GM19035 (cell line): ENCODE results near the gene CRB1.

Source experiments
- ATAC-seq: cut with Tn5 transposase; IDR thresholded peaks from one replicate; pipeline ENCODE4 v1.9.1; 2021; ENCODE audit not compliant: unreplicated experiment

Gene CRB1

GRCh38 chr1:197268012-197268411, at the start of gene CRB1:
Gene CRB1 (plus strand): TSS chr1:197268252. CDS start chr1:197268413, 161 bp downstream.
- ATAC-seq = no peak

DNA sequence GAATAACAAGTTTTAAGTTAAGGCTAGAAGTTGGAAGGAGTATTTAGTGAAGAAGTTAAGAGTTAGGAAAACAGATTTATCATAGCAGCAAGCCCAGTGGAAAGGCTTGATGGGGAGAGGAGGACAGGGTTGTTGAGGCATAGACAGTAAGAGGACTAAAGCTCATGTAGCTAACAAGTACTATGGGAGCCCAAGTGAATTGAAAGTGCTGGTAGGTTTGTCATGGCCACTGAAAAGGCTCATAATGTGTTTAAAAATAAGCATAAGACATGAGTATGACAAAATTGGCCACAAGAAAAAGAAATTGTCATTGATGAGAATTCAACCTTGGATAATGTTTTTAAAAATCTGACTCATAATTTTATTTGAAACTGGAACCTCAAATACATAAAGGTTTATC, 49.2 kb upstream of the CRB1 start:
- ATAC-seq = no peak

DNA sequence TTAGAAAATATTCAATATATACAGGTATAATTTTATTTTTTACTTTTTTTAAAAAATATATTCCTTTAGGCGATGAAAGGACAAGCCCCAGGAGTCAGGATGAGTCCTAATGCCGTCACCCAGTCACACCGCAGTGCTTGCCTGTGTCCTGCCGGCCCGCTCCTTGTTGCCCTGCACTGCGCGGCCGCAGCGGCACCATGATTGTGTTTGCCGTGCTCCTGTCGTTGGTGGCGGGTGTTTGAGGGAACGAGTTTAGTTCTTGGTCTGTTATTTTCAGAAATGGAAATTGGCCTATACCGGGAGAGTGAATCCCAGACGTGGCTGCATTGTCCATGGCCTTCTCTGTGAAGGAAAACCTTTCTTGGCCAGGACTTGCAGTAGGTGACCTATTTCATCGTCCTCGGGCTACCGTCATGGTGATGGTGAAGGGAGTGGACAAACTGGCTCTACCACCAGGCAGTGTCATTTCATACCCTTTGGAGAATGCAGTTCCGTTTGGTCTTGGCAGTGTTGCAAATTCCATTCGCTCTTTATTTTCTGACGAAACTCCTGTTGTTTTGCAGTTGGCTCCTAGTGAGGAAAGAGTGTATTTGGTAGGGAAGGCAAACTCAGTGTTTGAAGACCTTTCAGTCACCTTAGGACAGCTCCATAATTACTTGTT, 45.9 kb upstream of the CRB1 start:
- ATAC-seq = no peak

DNA sequence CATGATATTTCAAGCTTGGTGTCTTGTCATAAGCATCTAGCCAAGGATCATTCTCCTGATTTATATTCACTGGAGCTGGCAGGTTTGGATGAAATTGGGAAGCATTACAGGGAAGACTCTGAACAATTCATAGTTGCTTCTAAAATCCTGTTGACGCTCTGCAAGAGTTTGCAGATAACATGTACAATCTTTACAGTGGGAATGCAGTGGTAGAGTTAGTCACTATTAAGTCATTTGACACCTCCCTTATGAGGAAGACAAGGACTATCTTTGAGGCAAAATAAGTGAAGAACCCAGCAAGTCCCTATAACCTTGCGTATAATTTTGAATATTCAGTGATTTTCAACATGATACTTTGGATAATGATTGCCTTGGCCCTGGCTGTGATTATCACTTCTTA, 45.3 kb upstream of the CRB1 start:
- ATAC-seq = no peak

DNA sequence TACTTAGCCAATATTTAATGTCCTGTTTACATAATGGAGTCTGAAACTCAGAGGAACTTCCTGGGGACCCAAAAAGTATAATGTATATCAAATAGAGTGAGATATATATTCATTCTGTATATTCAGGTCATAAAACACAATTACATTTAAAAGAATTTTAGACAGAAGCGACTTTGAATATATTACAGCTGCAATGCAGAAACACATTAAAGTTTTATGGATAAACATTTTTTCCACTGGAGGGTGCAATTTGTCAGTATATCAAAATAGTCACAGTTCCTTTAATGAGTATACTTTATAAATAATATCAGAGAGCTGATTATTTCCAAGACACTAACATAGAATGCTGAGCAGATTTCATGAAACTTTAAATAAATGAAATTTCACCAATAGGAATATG, 43.9 kb upstream of the CRB1 start:
- ATAC-seq = no peak

DNA sequence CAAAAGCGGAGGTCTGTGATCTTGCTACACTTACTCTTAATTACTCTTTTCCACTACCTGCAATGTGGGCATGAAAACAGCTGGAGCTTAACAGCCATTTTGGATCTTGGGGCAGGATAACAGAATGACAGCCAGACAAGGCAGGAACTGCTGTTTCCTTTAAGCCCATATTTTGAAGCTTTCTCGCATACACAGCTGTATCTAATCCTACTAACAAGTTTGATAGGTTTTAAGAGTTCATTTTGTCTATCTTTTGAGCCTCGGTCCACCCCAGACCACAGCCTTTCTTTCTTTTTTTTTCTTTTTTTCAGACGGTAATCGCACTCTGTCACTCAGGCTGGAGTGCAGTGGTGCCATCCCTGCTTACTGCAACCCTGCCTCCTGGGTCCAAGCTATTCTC, 42.4 kb upstream of the CRB1 start:
- ATAC-seq = no peak

- ATAC-seq = no peak
These were observed 33.5 kb upstream of the CRB1 start for GRCh38 chr1:197234581-197234980.

DNA sequence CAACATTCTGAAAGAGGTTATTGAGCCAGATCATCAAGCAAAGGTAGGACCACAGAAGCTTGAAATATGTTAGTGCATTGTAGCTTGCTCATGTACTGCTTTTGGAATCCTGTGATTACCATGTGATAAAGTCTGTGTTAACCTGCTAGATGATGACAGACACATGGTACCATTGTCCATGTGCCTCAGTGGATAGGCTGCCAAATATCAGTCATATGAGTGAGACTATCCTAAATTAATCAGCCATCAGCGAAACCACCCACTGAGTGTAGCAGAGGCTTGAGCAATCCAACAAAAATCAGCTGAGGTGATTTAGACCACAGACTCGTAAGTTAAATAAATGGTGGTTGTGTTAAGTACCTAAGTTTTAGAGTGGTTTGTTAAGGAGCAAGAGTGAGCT, 32.7 kb upstream of the CRB1 start:
- no peak for ATAC-seq

- no peak for ATAC-seq
These were observed 20.6 kb upstream of the CRB1 start for GRCh38 chr1:197247465-197247864.

- ATAC-seq = no peak
These were observed 18.7 kb upstream of the CRB1 start for GRCh38 chr1:197249324-197249723.

GRCh38 chr1:197250616-197251015, 17.4 kb upstream of the CRB1 start:
- no peak for ATAC-seq

DNA sequence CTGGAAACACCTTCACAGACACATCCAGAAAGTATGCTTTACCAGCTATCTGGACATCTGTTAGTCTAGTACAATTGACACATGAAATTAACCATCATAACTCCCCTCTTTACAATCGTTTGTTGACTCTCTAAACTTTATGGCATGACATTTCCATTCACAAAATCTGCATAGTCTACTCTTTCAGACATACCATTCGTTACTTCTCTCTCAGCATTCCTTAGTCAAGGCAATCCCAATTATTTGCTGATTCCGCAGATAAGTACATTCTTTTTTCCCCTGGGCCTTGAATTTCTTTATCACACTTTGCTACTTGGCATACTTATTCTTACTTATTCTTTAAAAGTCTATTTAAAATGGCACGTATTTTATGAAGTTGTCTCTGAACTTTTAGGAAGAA, 15.1 kb upstream of the CRB1 start:
- ATAC-seq = no peak

DNA sequence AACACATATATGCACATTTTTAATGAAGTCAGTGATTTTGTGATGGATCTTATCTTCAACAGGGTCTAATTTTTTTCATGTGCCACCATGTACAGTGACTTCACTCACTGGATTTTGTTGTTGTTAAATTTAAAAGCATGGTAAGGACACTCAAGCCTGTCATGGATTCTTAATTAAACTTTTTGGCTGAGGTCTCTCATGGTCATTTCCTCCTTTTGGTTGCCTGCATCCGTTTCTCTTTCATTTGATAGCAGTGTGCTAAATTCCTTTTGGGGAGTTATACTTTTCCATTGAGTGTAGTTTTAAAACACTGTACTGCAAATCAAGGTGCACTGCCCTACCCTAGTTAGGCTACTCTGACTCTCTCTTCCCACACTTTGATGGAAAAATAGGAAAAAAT, 13.2 kb upstream of the CRB1 start:
- no peak for ATAC-seq

- no peak for ATAC-seq
These were observed 3.0 kb upstream of the CRB1 start for GRCh38 chr1:197264936-197265567.

DNA sequence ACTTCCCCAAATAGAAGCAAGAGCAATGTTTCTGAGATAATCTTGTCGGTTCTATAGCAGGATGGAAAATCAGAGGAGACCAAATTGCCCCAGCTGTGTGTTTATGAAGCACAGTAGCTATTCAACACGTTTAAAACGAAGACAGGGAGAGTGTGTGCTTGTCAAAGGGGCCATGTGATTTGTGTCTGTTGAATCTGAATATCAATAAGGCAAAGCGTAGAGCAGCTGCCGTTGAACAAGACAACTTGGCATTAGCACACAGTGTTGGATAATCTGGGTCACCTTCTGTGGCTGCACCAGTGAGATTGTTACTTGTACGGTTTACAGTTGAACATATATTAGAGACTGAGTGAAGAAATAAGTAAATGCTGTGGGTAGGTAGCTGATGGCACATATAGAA, 1.0 kb downstream of the CRB1 start:
- no peak for ATAC-seq

GRCh38 chr1:197272791-197273190, 4.7 kb downstream of the CRB1 start:
- no peak for ATAC-seq

GRCh38 chr1:197277166-197277565, 9.1 kb downstream of the CRB1 start:
- no peak for ATAC-seq

DNA sequence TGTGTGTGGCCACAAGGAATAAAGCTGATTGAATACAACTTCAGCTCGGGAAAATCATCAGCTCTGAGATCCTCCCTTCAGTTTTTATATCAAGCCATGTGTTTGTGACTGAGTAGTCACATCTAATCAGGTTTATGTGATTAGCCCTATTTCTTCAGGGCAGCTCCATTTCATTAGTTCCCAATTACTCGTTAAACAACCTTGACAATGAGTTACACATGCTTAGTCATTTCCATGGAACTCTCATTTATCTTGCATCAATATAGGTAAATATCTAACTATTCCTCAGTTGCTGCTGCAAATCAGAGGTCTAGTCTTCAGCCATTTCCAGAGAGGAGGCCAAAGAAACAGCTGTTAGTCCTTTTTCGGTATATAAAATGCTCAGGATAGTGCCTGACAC, 16.3 kb downstream of the CRB1 start:
- ATAC-seq = no peak

GRCh38 chr1:197284966-197285365, 16.9 kb downstream of the CRB1 start:
- no peak for ATAC-seq

- no peak for ATAC-seq
These were observed 17.6 kb downstream of the CRB1 start for GRCh38 chr1:197285526-197286205.

- no peak for ATAC-seq
These were observed 18.6 kb downstream of the CRB1 start for GRCh38 chr1:197286634-197287033.

GRCh38 chr1:197287863-197288262, 19.8 kb downstream of the CRB1 start:
- ATAC-seq = no peak
